Limb (tissue), 2 donors: Measurements from ENCODE around the gene ADAM12.
"Not testable (repeated sequence)": the region's sequence is repeated elsewhere in the genome, so short reads cannot be mapped to it uniquely, and the experiment has no call there.

ENCODE experiments used
- DNase-seq, 2 donors: peaks; one replicate each; pipeline ENCODE4 v3.0.0-alpha.2; 2016; ENCODE audit errors: extremely low spot score in 2 of 2

The ADAM12 gene

GRCh38 chr10:126063353-126063791 lies 324.9 kb downstream of the ADAM12 start:
- DNase-seq, result no peak

- peak; percentile 60 to 75 for DNase-seq
Measured at GRCh38 chr10:126062131-126063032, 325.9 kb downstream of the ADAM12 start.

- no peak for DNase-seq
Measured at GRCh38 chr10:126061526-126061925, 326.8 kb downstream of the ADAM12 start.

- DNase-seq, result no peak
Measured at GRCh38 chr10:126060261-126060931, 327.9 kb downstream of the ADAM12 start.

- no peak for DNase-seq
Measured at GRCh38 chr10:126059076-126059826, 329.0 kb downstream of the ADAM12 start.

GRCh38 chr10:126058507-126058906 lies 329.8 kb downstream of the ADAM12 start:
- DNase-seq, result no peak

GRCh38 chr10:126058104-126058503 lies 330.2 kb downstream of the ADAM12 start:
- DNase-seq, result no peak

- no peak for DNase-seq
Measured at GRCh38 chr10:126057494-126057893, 330.8 kb downstream of the ADAM12 start.

GRCh38 chr10:126054191-126054590 lies 334.1 kb downstream of the ADAM12 start:
- no peak for DNase-seq

- no peak for DNase-seq
Measured at GRCh38 chr10:126052171-126052570, 336.1 kb downstream of the ADAM12 start.

GRCh38 chr10:126049759-126050700 lies 338.2 kb downstream of the ADAM12 start:
- no peak for DNase-seq

GRCh38 chr10:126047749-126048148 lies 340.5 kb downstream of the ADAM12 start:
- not testable (repeated sequence) for DNase-seq

GRCh38 chr10:126046831-126047230 lies 341.4 kb downstream of the ADAM12 start:
- no peak for DNase-seq

- no peak for DNase-seq
Measured at GRCh38 chr10:126045861-126046260, 342.4 kb downstream of the ADAM12 start.

GRCh38 chr10:126043389-126043788 lies 344.9 kb downstream of the ADAM12 start:
- no peak for DNase-seq

- no peak for DNase-seq
Measured at GRCh38 chr10:126042906-126043305, 345.4 kb downstream of the ADAM12 start.

- DNase-seq, result no peak
Measured at GRCh38 chr10:126042354-126042753, 345.9 kb downstream of the ADAM12 start.

- peak; percentile 68 to 75 for DNase-seq
Measured at GRCh38 chr10:126041804-126042231, 346.5 kb downstream of the ADAM12 start.

GRCh38 chr10:126041117-126041516 lies 347.2 kb downstream of the ADAM12 start:
- no peak for DNase-seq

- no peak for DNase-seq
Measured at GRCh38 chr10:126037946-126038345, 350.3 kb downstream of the ADAM12 start.

GRCh38 chr10:126036515-126036914 lies 351.8 kb downstream of the ADAM12 start:
- no peak for DNase-seq
